ENCODE measurements around the gene GPR171. TPM values are rescaled to one million over a fixed set of nuclear protein-coding genes. Genes with fewer than 3 reads are reported as not detected.

The GPR171 gene
- total and polyA plus RNA-seq, 5 donors = 0.20 to 0.50 (median 0.36) TPM; not detected in 1

- Histone ChIP-seq H3K27ac (ENCODE audit: low read length) (no peak overlapping the region), H3K27me3 (ENCODE audit: control insufficient read depth, insufficient read depth) (no peaks in the 10 kb centered on the region), H3K9me3 (ENCODE audit: control insufficient read depth, low read length) (no peaks in the 10 kb centered on the region), H3K4me3 (ENCODE audit: low read length) (no peak overlapping the region), H3K4me1 (ENCODE audit: control insufficient read depth, insufficient read depth, low read length) (no peaks in the 10 kb centered on the region)
- no peak for DNase-seq
- WGBS = 87% methylated on average over 4 of the region's 4 CpGs
- intact Hi-C loops (cut with DNase I) = no loop called here
- no peak for ATAC-seq
Measured at GRCh38 chr3:151199554-151200438, 3.2 kb downstream of the GPR171 start.

GRCh38 chr3:151198849-151199248 is 4.2 kb downstream of the GPR171 start:
- H3K27ac ChIP-seq (ENCODE audit: low read length) = no peak overlapping the region
- no peaks in the 10 kb centered on the region for H3K27me3 ChIP-seq (ENCODE audit: control insufficient read depth, insufficient read depth)
- ATAC-seq (no peak), DNase-seq (no peak)
- no peak overlapping the region for H3K4me3 ChIP-seq (ENCODE audit: low read length)
- intact Hi-C loops (cut with DNase I) = no loop called here
- no peaks in the 10 kb centered on the region for H3K9me3 ChIP-seq (ENCODE audit: control insufficient read depth, low read length)
- H3K4me1 ChIP-seq (ENCODE audit: control insufficient read depth, insufficient read depth, low read length) = no peaks in the 10 kb centered on the region
- 93% methylated on average over 5 of the region's 5 CpGs for WGBS

- H3K4me1 ChIP-seq (ENCODE audit: control insufficient read depth, insufficient read depth, low read length) = no peaks in the 10 kb centered on the region
- intact Hi-C loops (cut with DNase I) = no loop called here
- no peak overlapping the region for H3K4me3 ChIP-seq (ENCODE audit: low read length)
- no peaks in the 10 kb centered on the region for H3K9me3 ChIP-seq (ENCODE audit: control insufficient read depth, low read length)
- DNase-seq (no peak), ATAC-seq (no peak)
- no peak overlapping the region for H3K27ac ChIP-seq (ENCODE audit: low read length)
- H3K27me3 ChIP-seq (ENCODE audit: control insufficient read depth, insufficient read depth) = no peaks in the 10 kb centered on the region
- WGBS = 87% methylated on average over 6 of the region's 6 CpGs
Measured at GRCh38 chr3:151197981-151198767, 4.8 kb downstream of the GPR171 start.

DNA sequence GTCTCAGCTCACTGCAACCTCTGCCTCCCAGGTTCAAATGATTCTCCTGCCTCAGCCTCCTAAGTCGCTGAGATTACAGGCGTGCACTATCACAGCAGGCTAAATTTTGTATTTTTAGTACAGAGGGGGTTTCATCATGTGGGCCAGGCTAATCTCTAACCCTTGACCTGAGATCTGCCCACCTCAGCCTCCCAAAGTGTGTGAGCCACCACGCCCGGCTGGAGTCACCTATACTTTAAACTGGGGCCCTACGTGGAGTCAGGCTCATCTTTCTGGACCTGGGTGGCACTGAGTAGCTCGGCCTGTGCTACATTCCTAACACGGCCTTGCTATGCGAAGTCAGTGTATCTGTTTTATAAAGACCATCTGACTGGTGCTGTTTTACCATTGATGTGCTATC is 5.8 kb downstream of the GPR171 start:
- ATAC-seq (no peak), DNase-seq (no peak)
- no peaks in the 10 kb centered on the region for H3K4me1 ChIP-seq (ENCODE audit: control insufficient read depth, insufficient read depth, low read length)
- intact Hi-C loops (cut with DNase I) = no loop called here
- no peak overlapping the region for H3K4me3 ChIP-seq (ENCODE audit: low read length)
- no peaks in the 10 kb centered on the region for H3K27me3 ChIP-seq (ENCODE audit: control insufficient read depth, insufficient read depth)
- 95% methylated on average over 8 of the region's 8 CpGs for WGBS
- H3K27ac ChIP-seq (ENCODE audit: low read length) = no peak overlapping the region
- no peaks in the 10 kb centered on the region for H3K9me3 ChIP-seq (ENCODE audit: control insufficient read depth, low read length)

GRCh38 chr3:151196434-151196833 is 6.6 kb downstream of the GPR171 start:
- Histone ChIP-seq H3K9me3 (ENCODE audit: control insufficient read depth, low read length) (no peaks in the 10 kb centered on the region), H3K27ac (ENCODE audit: low read length) (no peak overlapping the region), H3K4me3 (ENCODE audit: low read length) (no peak overlapping the region), H3K27me3 (ENCODE audit: control insufficient read depth, insufficient read depth) (no peaks in the 10 kb centered on the region), H3K4me1 (ENCODE audit: control insufficient read depth, insufficient read depth, low read length) (no peaks in the 10 kb centered on the region)
- no peak for DNase-seq
- intact Hi-C loops (cut with DNase I) = no loop called here
- no peak for ATAC-seq

DNA sequence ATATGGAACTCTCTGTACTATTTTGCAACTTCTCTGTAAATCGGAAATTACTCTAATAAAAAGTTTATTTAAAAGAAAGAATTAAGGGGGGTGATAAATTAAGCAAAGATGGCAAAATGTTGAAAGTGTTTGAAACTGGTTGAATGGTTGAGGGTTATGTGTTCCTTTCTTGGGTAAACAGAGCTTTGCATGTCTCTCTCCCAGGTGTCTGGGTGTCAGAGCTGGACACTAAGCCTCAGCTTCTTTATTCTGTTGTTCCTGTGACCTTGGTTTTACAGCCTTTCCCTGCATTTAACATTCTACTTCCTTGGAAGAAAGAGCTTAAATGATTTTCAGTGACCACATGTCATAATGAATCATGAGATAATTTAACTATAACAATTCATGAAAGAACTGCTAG is 7.2 kb downstream of the GPR171 start:
- ATAC-seq (no peak), DNase-seq (no peak)
- intact Hi-C loops (cut with DNase I) = no loop called here
- H3K4me1 ChIP-seq (ENCODE audit: control insufficient read depth, insufficient read depth, low read length) = no peaks in the 10 kb centered on the region
- no peak overlapping the region for H3K27ac ChIP-seq (ENCODE audit: low read length)
- H3K27me3 ChIP-seq (ENCODE audit: control insufficient read depth, insufficient read depth) = no peaks in the 10 kb centered on the region
- WGBS = 83% methylated on average over 1 of the region's 1 CpG
- H3K9me3 ChIP-seq (ENCODE audit: control insufficient read depth, low read length) = no peaks in the 10 kb centered on the region
- no peak overlapping the region for H3K4me3 ChIP-seq (ENCODE audit: low read length)

GRCh38 chr3:151192545-151192944 is 10.5 kb downstream of the GPR171 start:
- DNase-seq (no peak), ATAC-seq (no peak)
- Histone ChIP-seq H3K27me3 (ENCODE audit: control insufficient read depth, insufficient read depth) (no peaks in the 10 kb centered on the region), H3K9me3 (ENCODE audit: control insufficient read depth, low read length) (no peaks in the 10 kb centered on the region), H3K27ac (ENCODE audit: low read length) (no peak overlapping the region), H3K4me1 (ENCODE audit: control insufficient read depth, insufficient read depth, low read length) (no peaks in the 10 kb centered on the region), H3K4me3 (ENCODE audit: low read length) (no peak overlapping the region)
- 95% methylated on average over 6 of the region's 6 CpGs for WGBS
- intact Hi-C loops (cut with DNase I) = no loop called here

GRCh38 chr3:151191095-151191494 is 11.9 kb downstream of the GPR171 start:
- no peak for DNase-seq
- no peak overlapping the region for H3K27ac ChIP-seq (ENCODE audit: low read length)
- no peaks in the 10 kb centered on the region for H3K27me3 ChIP-seq (ENCODE audit: control insufficient read depth, insufficient read depth)
- no peak overlapping the region for H3K4me3 ChIP-seq (ENCODE audit: low read length)
- no peak for ATAC-seq
- no peaks in the 10 kb centered on the region for H3K4me1 ChIP-seq (ENCODE audit: control insufficient read depth, insufficient read depth, low read length)
- 87% methylated on average over 1 of the region's 1 CpG for WGBS
- intact Hi-C loops (cut with DNase I) = no loop called here
- H3K9me3 ChIP-seq (ENCODE audit: control insufficient read depth, low read length) = no peaks in the 10 kb centered on the region

GRCh38 chr3:151183265-151183671 is 19.7 kb downstream of the GPR171 start:
- Histone ChIP-seq H3K9me3 (ENCODE audit: control insufficient read depth, low read length) (no peaks in the 10 kb centered on the region), H3K4me1 (ENCODE audit: control insufficient read depth, insufficient read depth, low read length) (peaks cover 2% of the 10 kb centered on the region), H3K27me3 (ENCODE audit: control insufficient read depth, insufficient read depth) (no peaks in the 10 kb centered on the region), H3K27ac (ENCODE audit: low read length) (no peak overlapping the region), H3K4me3 (ENCODE audit: low read length) (no peak overlapping the region)
- ATAC-seq (peak in 1 of 2 donors; percentile 16), DNase-seq (no peak)
- intact Hi-C loops (cut with DNase I) = no loop called here
- WGBS = 67% methylated on average over 5 of the region's 5 CpGs

DNA sequence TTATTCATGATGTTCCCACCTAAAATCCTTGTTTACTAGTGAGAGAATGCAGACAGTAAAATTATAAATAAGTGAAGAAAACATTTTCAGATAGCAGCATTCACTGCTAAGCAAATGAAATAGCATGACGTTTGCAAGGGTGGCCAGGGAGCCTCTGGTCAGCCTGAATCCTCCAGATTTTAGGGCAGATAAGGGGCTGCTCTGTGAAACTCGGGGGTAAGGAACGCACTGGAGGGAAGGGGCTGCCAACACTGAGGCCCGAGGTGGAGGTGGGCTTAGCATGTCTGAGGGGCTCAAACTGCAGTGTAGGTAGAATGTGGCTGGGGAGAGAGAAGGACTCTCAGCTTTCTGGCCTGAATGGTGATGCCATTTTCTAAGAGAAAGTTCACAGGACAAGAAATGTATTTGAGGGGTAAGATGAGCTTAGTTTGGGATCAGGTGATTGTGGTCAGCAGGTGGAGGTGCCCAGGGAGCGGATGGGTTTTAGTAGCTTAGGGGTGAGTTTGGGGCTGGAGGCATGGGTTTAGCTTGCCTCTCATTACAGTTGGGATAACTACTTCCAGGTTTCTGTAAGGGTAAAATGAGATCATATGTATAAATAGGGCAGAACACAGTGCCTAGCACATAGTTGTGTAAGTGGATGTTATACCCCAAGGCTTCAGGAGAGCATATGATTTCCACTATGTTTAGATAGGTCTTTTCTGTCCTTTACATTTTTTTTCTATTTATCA is 20.5 kb downstream of the GPR171 start:
- intact Hi-C loops (cut with DNase I) = no loop called here
- H3K4me1 ChIP-seq (ENCODE audit: control insufficient read depth, insufficient read depth, low read length) = peaks cover 2% of the 10 kb centered on the region
- no peak overlapping the region for H3K4me3 ChIP-seq (ENCODE audit: low read length)
- no peaks in the 10 kb centered on the region for H3K9me3 ChIP-seq (ENCODE audit: control insufficient read depth, low read length)
- no peaks in the 10 kb centered on the region for H3K27me3 ChIP-seq (ENCODE audit: control insufficient read depth, insufficient read depth)
- WGBS = 57% methylated on average over 5 of the region's 5 CpGs
- DNase-seq = no peak
- no peak for ATAC-seq
- no peak overlapping the region for H3K27ac ChIP-seq (ENCODE audit: low read length)
